Measurements from ENCODE around the gene MRPL11.
"Not testable (repeated sequence)": the region's sequence is repeated elsewhere in the genome, so short reads cannot be mapped to it uniquely, and the experiment has no call there.

- not testable (repeated sequence) for TF ChIP-seq CBX5 (CRISPR knock-in tag; IDR thresholded peaks at IDR 0.05; ENCODE audit: borderline replicate concordance); CTCF (CRISPR knock-in tag; IDR thresholded peaks at IDR 0.05); POLR2AphosphoS5 (IDR thresholded peaks at IDR 0.05; ENCODE audit: low read depth, low read length); EP300 (IDR thresholded peaks at IDR 0.05; ENCODE audit: low read depth in 2 of 2, low read length in 2 of 2); EP300 (CRISPR knock-in tag; IDR thresholded peaks at IDR 0.05; ENCODE audit: borderline replicate concordance); GPN1 (CRISPR knock-in tag; IDR thresholded peaks at IDR 0.05; ENCODE audit: borderline replicate concordance); KLF16 (CRISPR knock-in tag; IDR thresholded peaks at IDR 0.05); ZNF816 (CRISPR knock-in tag; IDR thresholded peaks at IDR 0.05; ENCODE audit: borderline replicate concordance); ZNF431 (CRISPR knock-in tag; IDR thresholded peaks at IDR 0.05; ENCODE audit: borderline replicate concordance, low read depth); HNRNPL (IDR thresholded peaks at IDR 0.05; ENCODE audit: low read depth, low read length); CBFB (CRISPR knock-in tag; IDR thresholded peaks at IDR 0.05); FOXP4 (CRISPR knock-in tag; IDR thresholded peaks at IDR 0.05); POLR2G (IDR thresholded peaks at IDR 0.05; ENCODE audit: low read depth, low read length); POLR2AphosphoS2 (IDR thresholded peaks at IDR 0.05; ENCODE audit: low read depth, low read length); HNF4G (IDR thresholded peaks at IDR 0.05; ENCODE audit: borderline replicate concordance, low read depth, low read length); HNF4G (CRISPR knock-in tag; IDR thresholded peaks at IDR 0.05; ENCODE audit: borderline replicate concordance, low read depth)
These were observed 6.7 kb downstream of the MRPL11 start for GRCh38 chr11:66431871-66432329.

All from HepG2 (cell line).